DND-41 (cell line): ENCODE measurements around the gene TAF1B.

Source experiments
- CTCF ChIP-seq: IDR thresholded peaks from 2 replicates; pipeline ENCODE4 v1.5.1; 2012; ENCODE audit warnings: borderline replicate concordance, low read length, moderate library complexity, mild to moderate bottlenecking; ENCODE audit not compliant: poor library complexity, severe bottlenecking; ENCODE audit errors: extremely low read depth
- EZH2 ChIP-seq: IDR thresholded peaks from 3 replicates; pipeline ENCODE4 v1.6.1; 2012; ENCODE audit warnings: borderline replicate concordance, low read depth, mild to moderate bottlenecking, moderate library complexity, low read length, inconsistent platforms; ENCODE audit not compliant: severe bottlenecking

GRCh38 chr2:9831670-9832069, 11.6 kb upstream of the TAF1B start:
- TF ChIP-seq CTCF (no peak), EZH2 (no peak)
